HG03039 (cell line): ENCODE results near the gene RILPL1.
"Not testable (repeated sequence)": the region's sequence is repeated elsewhere in the genome, so short reads cannot be mapped to it uniquely, and the experiment has no call there.

ENCODE experiments used
- ATAC-seq: cut with Tn5 transposase; IDR thresholded peaks from one replicate; pipeline ENCODE4 v1.9.1; 2021; ENCODE audit warnings: mild to moderate bottlenecking, moderate library complexity; ENCODE audit not compliant: unreplicated experiment

Gene RILPL1

DNA sequence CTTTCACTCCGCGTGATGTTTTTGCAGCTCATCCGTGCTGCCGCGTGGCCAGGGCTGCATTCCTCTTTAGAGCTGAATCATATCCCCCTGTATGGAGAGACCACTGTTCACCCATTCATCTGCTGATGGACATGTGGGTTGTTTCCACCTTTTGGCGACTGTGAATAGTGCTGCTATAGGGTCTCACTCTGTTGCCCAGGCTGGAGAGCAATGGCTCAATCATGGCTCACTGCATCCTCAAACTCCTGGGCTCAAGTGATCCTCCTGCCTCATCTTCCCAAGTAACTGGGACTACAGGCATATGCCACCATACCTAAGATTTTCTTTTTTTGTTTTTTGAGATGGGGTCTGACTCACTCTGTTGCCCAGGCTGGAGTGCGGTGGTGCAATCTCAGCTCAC, 36.5 kb downstream of the RILPL1 start:
- ATAC-seq = no peak

GRCh38 chr12:123494124-123494851, 39.2 kb downstream of the RILPL1 start:
- no peak for ATAC-seq

DNA sequence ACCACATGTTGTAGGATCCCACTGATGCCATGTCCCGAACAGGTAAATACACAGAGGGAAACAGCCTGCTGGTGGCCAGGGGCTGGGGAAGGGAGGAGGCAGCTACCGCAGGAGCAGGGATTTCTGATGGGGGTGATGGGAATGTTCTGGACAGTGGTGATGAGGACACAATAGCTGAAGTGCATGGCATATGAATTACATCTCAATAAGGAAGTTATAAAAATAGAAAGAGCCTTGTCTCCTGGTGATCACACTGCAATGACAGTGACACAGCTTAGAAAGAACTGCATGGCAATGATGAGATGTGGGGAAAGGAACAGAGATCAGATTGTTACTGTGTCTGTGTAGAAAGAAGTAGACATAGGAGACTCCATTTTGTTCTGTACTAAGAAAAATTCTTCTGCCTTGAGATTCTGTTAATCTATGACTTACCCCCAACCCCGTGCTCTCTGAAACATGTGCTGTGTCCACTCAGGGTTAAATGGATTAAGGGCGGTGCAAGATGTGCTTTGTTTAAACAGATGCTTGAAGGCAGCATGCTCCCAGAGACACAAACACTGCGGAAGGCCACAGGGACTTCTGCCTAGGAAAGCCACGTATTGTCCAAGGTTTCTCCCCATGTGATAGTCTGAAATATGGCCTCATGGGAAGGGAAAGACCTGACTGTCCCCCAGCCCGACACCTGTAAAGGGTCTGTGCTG, 41.0 kb downstream of the RILPL1 start:
- not testable (repeated sequence) for ATAC-seq

- ATAC-seq = no peak
Observed at GRCh38 chr12:123491481-123491880, 42.0 kb downstream of the RILPL1 start.

DNA sequence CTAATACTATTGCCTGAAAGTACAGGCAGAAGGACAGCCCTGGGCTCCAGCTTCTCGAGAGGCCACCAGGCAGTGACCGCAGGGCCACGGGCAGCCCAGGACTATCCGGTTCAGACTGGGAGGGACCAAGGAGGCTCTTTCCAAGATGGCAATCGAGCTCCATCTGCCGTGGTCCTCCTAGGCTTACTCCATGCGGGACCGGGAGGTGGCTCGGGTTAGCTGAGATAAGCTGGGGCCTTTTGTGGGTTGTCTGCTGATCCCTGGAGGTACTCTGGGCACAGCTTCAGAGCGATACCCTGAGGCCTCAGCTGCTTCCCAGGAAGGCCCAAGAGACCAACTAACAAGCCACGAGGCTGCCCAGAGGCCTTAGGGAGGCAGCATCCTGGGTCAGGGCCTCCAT, 42.5 kb downstream of the RILPL1 start:
- no peak for ATAC-seq

DNA sequence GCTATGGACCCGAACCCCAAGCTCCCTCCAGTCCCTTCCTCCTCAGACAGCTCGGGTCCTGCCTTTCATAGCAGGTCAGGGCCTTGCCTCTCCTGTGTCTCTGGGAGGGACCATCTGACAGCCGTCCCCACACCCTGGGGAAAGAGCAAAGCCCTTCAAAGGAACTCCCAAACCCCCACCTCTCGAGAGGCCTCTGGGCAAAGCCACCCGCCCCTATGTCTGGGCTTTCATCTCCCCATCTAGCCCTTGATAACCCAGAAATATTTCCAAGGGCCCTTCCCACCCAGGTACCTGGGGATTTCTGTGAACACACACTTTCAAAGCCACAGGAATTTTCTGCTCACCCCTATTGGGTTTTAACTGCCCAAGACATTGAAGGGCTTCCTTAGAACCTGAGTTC, 43.4 kb downstream of the RILPL1 start:
- no peak for ATAC-seq

DNA sequence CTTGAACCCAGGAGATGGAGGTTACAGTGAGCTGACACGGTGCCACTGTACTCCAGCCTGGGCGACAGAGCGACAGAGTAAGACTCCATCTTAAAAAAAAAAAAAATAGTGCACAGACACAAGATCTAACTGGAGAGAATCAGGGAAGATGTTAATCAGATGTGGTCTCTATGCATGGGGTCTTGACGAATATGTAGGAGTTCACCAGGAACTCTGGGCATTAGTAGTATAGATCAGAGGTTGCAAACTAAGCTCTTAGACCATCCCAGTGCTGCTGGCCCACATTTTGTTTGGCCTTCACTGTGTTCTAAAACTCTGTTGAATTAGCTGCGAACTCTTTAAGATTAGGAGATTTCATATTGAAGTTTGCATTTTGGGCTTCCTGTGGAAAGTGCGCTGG, 43.9 kb downstream of the RILPL1 start:
- no peak for ATAC-seq

- ATAC-seq = no peak
Observed at GRCh38 chr12:123488539-123489230, 44.8 kb downstream of the RILPL1 start.

- ATAC-seq = no peak
Observed at GRCh38 chr12:123487428-123487827, 46.1 kb downstream of the RILPL1 start.

DNA sequence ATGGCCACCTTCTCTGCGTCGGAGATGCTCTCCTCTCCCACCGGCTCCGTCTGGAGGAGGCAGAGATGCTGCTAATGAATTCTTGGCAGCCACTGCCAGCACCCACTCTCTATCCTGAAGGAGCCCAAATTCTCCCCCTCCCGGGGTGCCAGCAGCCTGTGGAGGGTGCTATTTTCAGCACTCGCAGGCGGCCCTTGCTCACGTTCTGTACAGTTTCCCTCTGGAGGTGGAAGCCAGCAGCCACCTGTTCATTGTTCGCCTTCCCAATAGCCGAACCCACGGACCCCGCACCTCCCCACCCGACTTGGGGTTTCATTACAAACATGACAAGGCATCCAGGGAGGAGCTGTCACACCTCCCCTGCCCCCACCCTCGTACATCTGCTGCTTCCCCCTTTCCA, 47.8 kb downstream of the RILPL1 start:
- no peak for ATAC-seq

GRCh38 chr12:123483602-123484248, 49.8 kb downstream of the RILPL1 start:
- no peak for ATAC-seq

DNA sequence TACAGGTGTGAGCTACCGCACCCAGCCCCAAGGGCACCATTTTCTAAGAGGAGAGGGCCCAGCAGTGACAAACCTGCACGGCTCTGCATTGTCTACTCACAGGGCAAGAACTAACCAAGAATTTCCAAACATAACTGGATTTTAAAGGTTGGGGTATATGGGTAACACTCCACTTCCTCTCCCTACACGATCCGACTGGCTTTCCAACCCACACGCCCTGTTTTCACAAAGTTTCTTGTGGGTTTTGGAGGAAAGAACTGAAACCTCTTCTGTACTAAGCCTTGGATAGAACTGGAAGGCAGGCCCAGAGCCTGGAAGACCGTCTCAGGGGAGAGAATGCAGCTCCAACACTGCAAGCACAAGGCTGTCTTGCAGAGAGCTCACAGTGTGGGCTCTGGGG, 50.6 kb downstream of the RILPL1 start:
- no peak for ATAC-seq

GRCh38 chr12:123481251-123481650, 52.3 kb downstream of the RILPL1 start:
- ATAC-seq = not testable (repeated sequence)

DNA sequence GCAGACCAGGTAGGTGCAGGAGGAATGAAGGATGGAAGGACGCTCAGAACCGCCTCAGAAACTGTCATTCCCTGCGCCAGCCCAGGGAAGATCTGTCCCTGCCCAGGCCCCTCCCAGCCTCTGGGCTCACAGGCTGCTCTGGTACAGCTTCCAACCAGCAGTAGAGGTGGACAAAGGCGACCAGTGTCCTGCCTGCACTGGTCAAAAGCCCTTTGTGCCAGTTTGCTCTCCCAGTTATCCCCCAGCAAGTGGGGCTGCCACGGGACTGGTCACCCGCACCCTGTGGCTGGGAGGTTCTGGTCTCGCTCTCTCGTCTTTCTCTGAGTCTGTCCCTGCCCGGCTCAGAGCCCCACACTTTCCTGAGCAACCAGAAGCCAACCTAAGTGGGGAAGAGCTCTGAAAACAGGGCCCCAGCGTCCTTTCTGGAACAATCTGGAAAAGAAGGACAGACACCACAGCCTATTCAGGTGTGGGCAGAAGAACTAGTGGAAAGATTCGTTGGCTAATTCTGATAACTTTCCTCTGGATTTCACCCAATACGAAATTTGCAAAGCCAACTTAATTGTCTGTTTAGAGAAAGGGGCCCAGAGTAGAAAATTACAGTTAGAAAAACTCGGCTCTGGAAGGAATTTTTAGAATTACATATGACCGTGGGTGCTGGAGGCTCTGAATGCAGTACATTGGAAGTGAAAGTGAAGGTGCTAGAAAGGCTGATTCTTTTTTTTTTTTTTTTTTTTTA, 53.9 kb downstream of the RILPL1 start:
- no peak for ATAC-seq

GRCh38 chr12:123478762-123479161, 54.8 kb downstream of the RILPL1 start:
- ATAC-seq = no peak

DNA sequence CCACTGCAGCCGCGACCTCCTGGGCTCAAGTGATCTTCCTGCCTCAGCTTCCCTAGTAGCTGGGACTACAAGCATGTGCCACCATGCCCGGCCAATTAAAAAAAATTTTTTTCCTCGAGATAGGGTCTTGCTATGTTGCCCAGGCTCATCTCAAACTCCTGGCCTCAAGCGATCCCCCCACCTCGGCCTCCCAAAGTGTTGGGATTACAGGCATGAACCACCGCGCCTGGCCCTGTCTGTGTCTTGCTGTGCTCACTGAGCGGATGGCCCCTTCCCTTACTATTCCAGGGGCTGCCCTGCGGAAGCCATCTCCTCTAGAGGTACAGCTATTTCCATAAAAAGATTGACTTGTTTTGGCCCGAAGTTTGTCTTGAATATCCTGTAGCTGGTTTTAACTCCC, 55.5 kb downstream of the RILPL1 start:
- ATAC-seq = no peak

DNA sequence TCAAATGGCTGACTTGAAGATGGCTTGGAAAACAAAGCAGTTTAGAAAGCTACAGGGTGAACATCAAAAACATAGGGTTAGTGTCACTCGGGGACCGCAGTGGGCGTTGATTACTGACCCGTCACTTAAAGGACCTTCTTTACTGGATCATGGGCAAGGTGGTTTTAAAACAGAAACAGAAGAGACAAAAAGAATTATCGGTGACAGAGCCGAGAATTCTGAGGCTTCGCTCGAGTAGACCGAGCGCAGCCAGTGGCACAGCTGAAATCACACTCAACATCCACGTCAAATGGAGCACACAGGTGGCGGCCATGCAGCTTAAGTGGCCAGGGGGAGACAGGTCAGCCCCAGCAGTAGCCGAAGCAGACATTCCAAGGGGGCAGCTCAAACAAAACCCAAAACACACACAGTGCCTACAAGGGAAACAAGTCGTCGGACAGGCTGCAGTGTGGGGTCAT, 58.2 kb downstream of the RILPL1 start:
- no peak for ATAC-seq

- no peak for ATAC-seq
Observed at GRCh38 chr12:123474485-123475245, 58.9 kb downstream of the RILPL1 start.

- no peak for ATAC-seq
Observed at GRCh38 chr12:123472438-123472849, 61.1 kb downstream of the RILPL1 start.
